Kidney glomerular epithelial cell (primary cell): ENCODE data around the gene NXF3.
"Not testable (repeated sequence)": the region's sequence is repeated elsewhere in the genome, so short reads cannot be mapped to it uniquely, and the experiment has no call there.

Experiments used
- DNase-seq: peaks from one replicate; lab custom pipeline; 2025; lab: John Stamatoyannopoulos, UW

NXF3 gene, protein sequence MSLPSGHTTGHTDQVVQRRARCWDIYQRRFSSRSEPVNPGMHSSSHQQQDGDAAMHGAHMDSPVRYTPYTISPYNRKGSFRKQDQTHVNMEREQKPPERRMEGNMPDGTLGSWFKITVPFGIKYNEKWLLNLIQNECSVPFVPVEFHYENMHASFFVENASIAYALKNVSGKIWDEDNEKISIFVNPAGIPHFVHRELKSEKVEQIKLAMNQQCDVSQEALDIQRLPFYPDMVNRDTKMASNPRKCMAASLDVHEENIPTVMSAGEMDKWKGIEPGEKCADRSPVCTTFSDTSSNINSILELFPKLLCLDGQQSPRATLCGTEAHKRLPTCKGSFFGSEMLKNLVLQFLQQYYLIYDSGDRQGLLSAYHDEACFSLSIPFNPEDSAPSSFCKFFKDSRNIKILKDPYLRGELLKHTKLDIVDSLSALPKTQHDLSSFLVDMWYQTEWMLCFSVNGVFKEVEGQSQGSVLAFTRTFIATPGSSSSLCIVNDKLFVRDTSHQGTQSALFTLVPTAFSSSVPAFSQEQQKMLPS

DNA sequence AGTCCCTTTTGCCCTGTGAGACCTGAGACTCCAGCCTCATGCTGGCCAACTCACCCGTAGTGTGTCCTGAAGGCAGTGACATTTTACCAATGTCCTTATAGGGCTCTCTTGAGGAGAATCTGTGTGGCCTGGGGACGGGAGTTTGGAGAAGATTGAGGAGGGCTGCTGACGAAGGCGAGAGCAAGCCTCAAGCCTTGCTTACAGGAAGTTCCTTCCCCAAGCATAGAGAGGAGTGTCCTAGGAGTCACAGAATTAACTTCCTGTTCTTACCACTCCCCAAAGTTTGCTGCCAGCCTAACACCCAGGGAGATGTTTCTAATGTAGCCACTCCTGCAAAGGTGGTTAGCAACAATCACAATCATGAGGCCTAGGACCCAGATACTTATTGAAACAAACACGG is at the start of gene NXF3:
Gene NXF3, minus strand, starts transcription at position 202 of the 400 bp plus-strand sequence. Its CDS starts 120 bp downstream, at position 82.
- no peak for DNase-seq

DNA sequence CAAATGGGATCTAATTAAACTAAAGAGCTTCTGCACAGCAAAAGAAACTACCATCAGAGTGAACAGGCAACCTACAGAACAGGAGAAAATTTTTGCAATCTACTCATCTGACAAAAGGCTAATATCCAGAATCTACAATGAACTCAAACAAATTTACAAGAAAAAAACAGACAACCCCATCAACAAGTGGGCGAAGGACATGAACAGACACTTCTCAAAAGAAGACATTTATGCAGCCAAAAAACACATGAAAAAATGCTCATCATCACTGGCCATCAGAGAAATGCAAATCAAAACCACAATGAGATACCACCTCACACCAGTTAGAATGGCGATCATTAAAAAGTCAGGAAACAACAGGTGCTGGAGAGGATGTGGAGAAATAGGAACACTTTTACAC is 43.6 kb upstream of the NXF3 start:
- not testable (repeated sequence) for DNase-seq

DNA sequence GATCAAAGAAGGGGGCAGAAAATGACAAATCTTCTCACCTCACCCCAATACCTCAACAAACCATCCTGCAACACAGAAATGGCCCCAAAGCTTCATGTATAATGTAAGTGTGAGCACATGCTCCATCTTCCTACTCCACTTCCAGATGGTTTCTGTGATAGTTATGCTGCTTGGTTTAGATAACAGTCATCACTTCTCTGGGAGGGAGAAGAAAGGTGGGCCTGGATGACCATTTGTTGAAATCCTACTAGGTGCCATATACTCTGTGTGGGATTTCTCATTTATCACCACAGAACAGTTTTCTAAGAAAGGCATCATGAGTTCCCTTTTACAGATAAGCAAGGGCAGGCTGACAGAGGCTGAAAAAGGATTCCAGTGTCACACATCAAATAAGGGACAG is 31.3 kb upstream of the NXF3 start:
- no peak for DNase-seq

DNA sequence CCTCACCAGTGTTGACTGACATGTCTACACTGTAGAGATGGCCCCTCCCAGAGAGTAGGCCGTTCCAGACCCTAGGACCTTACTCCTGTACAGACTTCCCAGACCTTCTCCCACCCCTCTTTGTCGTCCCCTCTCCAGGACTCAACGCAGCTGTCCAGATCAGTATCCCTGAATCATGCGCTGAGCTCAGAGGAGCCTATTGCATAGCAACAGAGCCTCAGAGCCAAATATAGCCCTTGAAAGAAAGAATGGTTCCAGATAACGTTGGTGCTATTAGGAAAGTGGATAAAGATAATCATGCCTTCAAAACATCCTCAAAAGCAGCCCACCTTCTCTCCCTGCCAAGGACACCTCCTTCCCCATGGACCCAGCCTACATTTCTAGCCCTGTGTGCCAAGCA is 27.8 kb upstream of the NXF3 start:
- DNase-seq: no peak

DNA sequence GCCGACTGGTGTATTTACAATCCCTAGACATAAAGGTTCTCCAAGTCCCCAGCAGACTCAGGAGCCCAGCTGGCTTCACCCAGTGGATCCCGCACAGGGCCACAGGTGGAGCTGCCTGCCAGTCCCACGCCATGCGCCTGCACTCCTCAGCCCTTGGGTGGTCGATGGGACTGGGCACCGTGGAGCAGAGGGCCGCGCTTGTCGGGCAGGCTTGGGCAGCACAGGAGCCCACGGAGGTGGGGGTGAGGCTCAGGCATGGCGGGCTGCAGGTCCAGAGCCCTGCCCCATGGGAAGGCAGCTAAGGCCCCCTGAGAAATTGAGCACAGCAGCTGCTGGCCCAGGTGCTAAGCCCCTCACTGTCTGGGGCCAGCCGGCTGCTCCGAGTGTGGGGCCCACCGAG is 24.0 kb upstream of the NXF3 start:
- not testable (repeated sequence) for DNase-seq

DNA sequence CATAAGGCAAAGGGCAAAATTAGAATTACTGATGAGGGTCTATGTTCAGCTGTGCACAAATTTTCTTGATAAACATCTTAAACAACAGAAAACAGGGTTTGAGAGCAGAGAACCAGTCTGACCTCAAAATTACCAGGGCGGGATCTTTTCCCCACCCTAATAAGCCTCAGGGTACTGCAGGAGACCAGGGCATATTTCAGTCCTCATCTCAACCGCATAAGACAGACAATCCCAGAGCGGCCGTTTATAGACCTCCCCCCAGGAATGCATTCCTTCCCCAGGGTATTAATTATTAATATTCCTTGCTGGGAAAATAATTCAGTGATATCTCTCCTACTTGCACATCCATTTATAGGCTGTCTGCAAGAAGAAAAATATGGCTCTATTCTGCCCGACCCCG is 16.6 kb upstream of the NXF3 start:
- not testable (repeated sequence) for DNase-seq

DNA sequence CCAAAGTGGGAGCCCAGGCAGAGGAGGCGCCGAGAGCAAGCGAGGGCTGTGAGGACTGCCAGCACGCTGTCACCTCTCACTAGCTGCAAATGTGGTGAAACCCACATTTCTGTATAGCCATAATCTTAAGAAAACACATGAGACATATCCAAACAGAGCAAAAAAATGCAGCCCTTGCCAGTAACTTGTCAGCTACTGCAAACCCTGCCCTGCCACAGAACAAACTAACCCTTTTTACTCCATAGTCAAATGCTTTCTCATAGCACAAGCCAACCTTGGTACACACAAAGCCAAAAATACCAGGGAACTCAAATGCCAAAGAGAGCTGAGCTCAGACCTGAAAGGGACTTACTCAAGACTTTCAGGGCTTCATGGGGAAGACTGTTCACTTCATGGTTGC is 14.9 kb upstream of the NXF3 start:
- no peak for DNase-seq

DNA sequence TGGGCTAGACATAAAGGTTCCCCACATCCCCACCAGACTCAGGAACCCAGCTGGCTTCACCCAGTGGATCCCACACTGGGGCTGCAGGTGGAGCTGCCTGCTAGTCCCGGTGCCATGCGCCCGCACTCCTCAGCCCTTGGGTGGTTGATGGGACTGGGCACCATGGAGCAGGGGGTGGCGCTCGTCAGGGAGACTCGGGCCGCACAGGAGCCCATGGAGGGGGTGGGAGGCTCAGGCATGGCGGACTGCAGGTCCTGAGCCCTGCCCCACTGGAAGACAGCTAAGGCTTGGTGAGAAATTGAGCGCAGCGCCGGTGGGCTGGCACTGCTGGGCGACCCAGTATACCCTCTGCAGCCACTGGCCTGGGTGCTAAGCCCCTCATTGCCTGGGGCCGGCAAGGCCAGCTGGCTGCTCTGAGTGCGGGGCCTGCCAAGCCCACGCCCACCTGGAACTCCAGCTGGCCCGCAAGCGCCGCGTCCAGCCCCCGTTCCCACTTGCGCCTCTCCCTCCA is 14.3 kb upstream of the NXF3 start:
- DNase-seq: not testable (repeated sequence)

DNA sequence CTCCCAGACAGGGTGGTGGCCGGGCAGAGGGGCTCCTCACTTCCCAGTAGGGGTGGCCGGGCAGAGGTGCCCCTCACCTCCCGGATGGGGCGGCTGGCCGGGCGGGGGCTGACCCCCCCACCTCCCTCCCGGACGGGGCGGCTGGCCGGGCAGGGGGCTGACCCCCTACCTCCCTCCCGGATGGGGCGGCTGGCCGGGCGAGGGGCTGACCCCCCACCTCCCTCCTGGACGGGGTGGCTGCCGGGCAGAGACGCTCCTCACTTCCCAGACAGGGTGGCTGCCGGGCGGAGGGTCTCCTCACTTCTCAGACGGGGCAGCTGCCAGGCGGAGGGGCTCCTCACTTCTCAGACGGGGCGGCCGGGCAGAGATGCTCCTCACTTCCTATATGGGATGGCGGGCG is 11.4 kb upstream of the NXF3 start:
- DNase-seq: not testable (repeated sequence)

DNA sequence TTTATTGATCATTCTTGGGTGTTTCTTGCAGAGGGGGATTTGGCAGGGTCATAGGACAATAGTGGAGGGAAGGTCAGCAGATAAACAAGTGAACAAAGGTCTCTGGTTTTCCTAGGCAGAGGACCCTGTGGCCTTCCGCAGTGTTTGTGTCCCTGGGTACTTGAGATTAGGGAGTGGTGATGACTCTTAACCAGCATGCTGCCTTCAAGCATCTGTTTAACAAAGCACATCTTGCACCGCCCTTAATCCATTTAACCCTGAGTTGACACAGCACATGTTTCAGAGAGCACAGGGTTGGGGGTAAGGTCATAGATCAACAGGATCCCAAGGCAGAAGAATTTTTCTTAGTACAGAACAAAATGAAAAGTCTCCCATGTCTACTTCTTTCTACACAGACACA is 10.9 kb upstream of the NXF3 start:
- not testable (repeated sequence) for DNase-seq

DNA sequence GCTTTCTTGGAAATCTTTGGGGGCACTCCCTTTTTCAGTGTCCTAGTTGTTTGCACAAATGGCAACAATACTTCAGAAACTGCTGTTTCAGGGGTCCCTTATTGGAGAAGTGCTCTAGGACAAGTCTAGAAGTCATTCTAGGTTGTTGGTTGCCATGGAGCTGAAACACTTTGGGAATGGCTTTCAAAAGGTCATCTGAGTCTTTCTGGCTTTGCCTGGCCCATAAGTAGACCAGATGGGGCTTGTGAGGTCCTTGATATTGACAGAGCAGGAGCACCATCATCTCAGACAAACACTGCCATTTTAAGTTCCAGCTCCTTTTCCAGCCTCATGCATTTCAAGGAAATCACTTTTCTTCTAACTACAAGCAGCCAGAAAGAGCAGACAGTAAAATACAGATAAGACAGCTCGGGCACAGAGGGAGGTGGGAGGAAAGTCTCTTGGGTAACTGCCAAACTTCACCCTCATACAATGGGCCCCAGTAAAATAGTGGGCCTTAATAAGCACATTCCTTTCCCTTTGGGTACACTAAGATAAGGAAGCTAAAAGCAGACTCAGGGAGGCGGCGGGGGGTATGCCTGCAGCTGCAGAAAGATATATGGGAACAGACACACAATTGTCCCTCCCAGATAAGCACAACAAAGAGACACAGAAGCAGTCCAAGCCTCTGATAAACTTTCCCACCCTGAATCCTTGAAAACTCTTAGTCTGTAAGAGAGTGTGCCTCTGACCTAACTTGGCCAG is 8.5 kb upstream of the NXF3 start:
- DNase-seq: no peak

DNA sequence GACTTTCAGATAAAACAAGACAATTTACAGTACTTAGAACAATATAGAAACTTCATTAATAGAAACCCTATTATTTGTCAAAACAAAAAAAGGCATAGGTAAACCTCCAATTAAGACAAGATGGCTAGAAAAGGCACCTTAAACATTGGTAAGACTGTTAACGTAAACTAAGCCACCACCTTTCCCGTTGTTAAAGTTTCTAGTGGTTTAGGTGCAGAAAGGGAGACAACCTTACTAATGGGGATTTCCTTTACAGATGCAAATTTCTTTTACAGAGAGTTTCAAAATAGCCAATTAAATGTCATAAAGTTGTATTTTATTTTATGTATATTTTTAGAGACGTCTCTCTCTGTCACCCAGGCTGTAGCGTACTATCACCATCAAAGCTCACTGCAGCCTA is 7.5 kb upstream of the NXF3 start:
- DNase-seq: no peak

DNA sequence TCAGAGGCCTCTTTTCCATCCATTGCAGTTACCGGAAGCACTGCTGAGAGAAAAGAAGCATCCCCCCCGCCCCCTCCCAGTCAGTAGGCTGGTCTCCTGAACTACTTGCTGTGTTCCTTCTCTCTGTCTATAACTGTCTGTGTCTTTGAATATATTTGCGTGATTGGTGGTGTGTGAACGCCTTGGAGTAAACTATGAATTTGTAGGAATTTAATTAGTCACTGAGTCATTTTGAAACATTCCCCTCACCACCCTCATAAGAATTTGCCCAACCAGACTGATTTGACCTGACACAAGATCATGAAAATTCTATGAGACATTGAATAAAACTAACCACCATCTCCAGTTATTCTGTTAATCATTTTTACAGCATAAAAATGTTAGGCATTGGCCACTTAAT is 6.7 kb upstream of the NXF3 start:
- DNase-seq: no peak

DNA sequence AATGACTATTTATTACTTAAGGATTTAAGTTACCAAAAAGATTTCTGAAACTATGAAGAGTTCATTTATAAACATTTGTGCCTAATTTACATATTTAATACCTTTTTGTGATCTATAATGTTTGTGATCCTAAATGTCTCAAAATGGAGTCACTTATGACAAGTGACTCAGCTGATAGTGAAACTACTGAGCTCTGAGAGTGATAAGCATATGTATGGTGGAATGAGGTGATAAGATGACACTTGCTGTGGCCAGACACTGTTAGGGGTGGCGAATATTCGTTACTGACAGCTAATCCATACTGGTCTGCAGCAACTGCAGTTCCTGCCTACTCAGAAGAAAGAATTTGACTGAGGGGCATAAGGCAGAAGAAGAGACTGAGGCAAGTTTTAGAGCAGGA is 5.5 kb upstream of the NXF3 start:
- no peak for DNase-seq

DNA sequence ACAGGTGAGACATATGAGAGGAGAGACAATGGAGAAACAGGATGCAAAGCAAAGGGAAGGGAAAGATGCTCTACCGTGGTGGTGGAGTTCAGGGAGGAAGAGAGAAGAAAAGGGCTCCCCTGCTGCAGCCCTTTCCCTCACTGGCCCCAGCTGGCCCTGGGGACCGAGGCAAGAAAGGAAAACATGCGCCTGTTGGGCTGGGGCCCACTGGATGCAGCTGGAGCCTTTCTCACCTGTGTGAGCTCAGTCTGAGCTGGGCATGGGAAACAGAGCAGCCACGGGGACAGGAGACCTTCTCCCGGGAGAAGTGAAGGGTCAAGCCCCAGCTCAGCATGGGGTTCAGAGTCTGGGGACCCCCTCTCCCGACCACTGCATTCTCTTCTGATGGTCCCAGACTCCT is 11.9 kb downstream of the NXF3 start:
- no peak for DNase-seq

DNA sequence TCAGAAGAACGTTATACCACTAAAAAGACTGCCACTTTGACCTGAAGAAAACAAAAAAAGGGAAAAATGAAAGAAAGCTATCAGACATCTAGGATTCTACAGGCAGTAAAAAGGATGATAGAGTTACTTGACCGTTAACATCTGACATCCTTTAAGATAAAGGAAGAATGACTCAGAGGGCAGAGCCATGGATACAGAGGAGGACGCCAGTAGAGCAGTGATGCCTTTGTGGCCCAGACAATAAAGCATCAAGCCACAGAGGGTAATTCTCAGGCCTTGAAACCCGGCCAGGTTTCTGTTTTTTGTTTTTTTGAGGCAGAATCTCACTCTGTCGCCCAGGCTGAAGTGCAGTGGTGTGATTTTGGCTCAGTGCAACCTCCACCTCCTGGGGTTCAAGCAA is 19.5 kb downstream of the NXF3 start:
- DNase-seq: no peak

DNA sequence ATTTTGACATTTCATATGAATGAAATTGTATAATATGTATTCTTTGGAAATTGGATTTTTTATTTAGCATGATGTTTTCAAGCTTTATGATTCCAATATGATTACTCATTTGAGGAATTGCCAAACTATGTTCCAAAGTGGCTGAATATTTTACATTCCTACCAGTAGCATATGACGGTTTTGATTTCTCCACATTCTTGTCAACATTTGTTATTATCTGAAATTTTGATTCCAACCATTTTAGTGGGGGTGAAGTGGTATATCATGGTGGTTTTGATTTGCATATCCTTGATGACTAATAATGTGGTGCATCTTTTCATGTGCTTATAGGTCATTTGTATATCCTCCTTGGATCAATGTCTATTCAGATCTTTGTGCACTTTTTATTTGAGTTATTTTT is 26.3 kb downstream of the NXF3 start:
- no peak for DNase-seq

DNA sequence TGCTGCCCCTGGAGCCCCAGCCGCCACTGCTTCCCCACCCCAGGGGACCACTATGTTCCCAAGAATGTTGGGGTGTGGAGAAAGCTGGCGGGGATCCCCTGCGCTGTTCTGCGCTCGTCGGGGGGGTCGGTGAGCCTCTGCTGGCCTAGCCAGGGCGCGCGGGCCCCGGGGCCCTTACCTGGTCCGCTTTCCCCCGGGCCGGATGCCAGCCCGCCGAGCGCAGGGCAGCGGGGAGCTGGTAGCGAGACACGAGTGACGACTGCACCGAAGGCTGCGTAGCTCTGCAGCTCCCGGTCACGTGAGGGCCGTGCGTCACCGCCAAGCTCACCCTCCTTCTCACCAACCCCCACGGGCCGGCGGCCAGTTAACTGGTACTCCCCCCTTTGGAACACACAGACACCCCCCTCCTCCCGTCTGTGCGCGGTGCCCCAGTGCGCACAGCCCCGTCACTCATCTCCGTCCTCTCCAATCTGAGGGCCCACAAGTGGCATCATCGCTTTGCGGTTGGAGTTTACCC is 29.0 kb downstream of the NXF3 start, which contains the start of gene BEX1:
Gene BEX1, minus strand, starts transcription at position 254 of the 517 bp plus-strand sequence. CDS start 897 bp downstream, outside the sequence.
- no peak for DNase-seq

DNA sequence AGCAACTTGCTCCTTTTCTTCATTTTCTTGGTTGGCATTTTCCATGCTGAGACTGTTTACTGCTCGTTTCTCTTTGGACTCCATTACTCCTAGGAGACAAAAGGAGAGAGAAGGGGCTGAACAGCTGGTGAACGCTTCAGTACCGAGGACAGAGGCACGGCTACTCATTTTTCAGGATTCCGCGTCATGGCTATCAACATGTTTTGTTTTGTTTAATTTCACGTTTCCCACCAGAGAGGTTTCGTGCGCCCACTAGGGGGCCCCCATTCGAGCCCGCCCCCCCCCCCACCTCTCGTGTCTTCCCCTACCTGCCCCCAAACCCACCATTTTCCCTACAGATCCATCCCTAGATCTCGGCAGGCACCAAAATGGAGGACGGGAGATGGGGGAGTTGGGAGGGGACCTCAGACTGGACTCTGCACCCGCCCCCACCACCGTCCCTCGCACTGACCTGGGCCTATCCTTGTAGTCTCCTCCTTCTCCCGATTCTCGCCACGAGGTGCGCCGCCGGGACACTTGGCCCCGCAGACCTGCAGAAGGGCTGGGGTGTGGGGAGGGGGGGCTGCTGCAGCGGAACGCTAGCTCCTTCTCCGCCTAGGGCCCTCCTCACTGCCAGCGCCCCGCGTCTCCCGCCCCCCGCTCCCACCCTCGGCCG is 29.6 kb downstream of the NXF3 start:
- no peak for DNase-seq

DNA sequence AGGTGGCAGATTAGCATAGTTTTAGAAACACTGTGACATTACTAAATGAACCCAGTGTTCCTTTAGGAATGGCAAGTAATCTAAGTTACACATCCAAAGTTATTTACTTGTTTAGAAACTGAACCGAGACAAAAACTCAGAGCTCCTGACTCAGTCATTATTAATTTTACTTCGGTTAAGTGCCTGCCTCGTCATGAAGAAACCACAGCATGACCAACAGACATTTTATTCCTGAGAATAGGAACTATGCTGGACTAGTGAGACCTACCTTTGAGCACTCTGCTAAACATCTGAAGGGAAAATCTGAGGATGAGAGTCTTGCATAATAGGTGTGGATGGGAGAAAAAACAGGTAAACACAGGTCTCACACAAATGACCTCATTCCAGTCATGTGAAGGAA is 31.5 kb downstream of the NXF3 start:
- no peak for DNase-seq

DNA sequence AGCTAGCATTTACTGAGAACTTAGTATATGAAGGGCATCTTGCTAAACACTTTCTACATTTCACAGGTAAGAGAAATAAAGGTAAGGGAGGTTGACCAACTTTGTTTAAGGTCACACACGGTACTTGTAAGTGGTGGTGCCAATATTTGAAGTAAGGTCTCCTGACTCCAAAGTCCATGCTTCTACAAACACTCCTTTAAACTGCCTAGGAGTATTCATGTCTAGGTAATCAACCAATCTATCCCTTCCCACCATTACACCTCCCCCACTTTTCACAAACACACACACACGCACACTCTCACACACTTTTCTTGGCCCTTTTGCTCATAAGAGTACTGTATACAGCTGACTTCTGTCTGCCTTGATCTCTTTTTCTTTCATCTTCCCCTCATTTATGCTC is 36.0 kb downstream of the NXF3 start:
- no peak for DNase-seq

DNA sequence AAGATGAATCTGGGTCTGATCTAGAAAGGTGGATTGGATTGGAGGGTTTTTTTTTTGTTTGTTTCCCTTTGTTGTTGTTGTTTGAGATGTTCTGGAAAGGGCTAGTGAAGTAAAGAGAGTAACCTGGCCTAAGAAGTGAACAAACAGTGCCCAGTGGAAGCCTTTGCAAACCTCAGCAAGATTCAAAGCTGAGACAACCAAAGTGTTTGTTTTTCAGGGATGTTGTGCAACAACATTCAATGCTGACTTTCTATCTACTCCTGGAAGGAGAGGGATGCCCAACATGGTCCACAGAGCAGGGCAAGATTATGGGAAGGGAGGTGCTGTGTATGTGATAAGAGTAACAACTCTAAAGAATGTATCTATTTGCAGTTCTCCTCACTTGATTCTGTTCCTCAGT is 40.3 kb downstream of the NXF3 start:
- no peak for DNase-seq
